Anterior cingulate cortex (tissue), 58 donors: ENCODE measurements around the gene DLG2.

ENCODE experiments used
- DNase-seq, 58 donors: peaks; one replicate each; lab custom pipeline; 2025; lab: John Stamatoyannopoulos, UW

The DLG2 gene

GRCh38 chr11:83558281-83558680 is 2068.9 kb downstream of the DLG2 start:
- DNase-seq: no peak

GRCh38 chr11:83557653-83558052 is 2069.5 kb downstream of the DLG2 start:
- no peak for DNase-seq

GRCh38 chr11:83554876-83555275 is 2072.3 kb downstream of the DLG2 start:
- peak in 8 of 58 donors; percentile 1 to 34 (median 8) for DNase-seq

GRCh38 chr11:83549984-83550667 is 2077.0 kb downstream of the DLG2 start:
- DNase-seq: no peak

- DNase-seq: no peak
Observed at GRCh38 chr11:83546368-83546767, 2080.8 kb downstream of the DLG2 start.

GRCh38 chr11:83545494-83546260 is 2081.5 kb downstream of the DLG2 start:
- peak in 26 of 58 donors; percentile 1 to 70 (median 17) for DNase-seq

GRCh38 chr11:83544846-83545245 is 2082.3 kb downstream of the DLG2 start:
- DNase-seq: no peak

GRCh38 chr11:83543706-83544439 is 2083.3 kb downstream of the DLG2 start:
- no peak for DNase-seq

- peak in 1 of 58 donors; percentile 7 for DNase-seq
Observed at GRCh38 chr11:83542861-83543260, 2084.3 kb downstream of the DLG2 start.

GRCh38 chr11:83540728-83541127 is 2086.4 kb downstream of the DLG2 start:
- DNase-seq: no peak

- no peak for DNase-seq
Observed at GRCh38 chr11:83540112-83540675, 2086.9 kb downstream of the DLG2 start.

- no peak for DNase-seq
Observed at GRCh38 chr11:83538286-83538685, 2088.9 kb downstream of the DLG2 start.

- no peak for DNase-seq
Observed at GRCh38 chr11:83537131-83537610, 2090.0 kb downstream of the DLG2 start.

- no peak for DNase-seq
Observed at GRCh38 chr11:83533166-83533565, 2094.0 kb downstream of the DLG2 start.

- DNase-seq: no peak
Observed at GRCh38 chr11:83528877-83529276, 2098.3 kb downstream of the DLG2 start.

GRCh38 chr11:83528225-83528624 is 2098.9 kb downstream of the DLG2 start:
- DNase-seq: no peak

GRCh38 chr11:83523676-83524075 is 2103.5 kb downstream of the DLG2 start:
- DNase-seq: no peak

GRCh38 chr11:83522911-83523310 is 2104.2 kb downstream of the DLG2 start:
- DNase-seq: no peak

GRCh38 chr11:83521647-83522596 is 2105.2 kb downstream of the DLG2 start:
- peak in 1 of 58 donors; percentile 11 for DNase-seq

GRCh38 chr11:83520849-83521248 is 2106.3 kb downstream of the DLG2 start:
- DNase-seq: peak in 4 of 58 donors; percentile 8 to 16 (median 10)
